SK-N-SH (cell line): Measurements from ENCODE around the gene SLC34A2. TPM values are rescaled to one million over a fixed set of nuclear protein-coding genes. Genes with fewer than 3 reads are reported as not detected.

Experiments
- CTCF ChIA-PET: fragments of 300-600, 350-600 bp; formaldehyde crosslinking; extraction: SDS; loops from one replicate; lab custom pipeline; 2021; lab: Yijun Ruan, JAX
- POLR2A ChIA-PET: fragments of 350-600 bp; sonication (Branson Sonifier 250); formaldehyde crosslinking; extraction: SDS; loops from one replicate; lab custom pipeline; 2020; ENCODE audit warnings: antibody characterized with exemption, inconsistent platforms; lab: Yijun Ruan, JAX
- DNase-seq: peaks from one replicate; pipeline ENCODE4 v3.0.0; 2012
- H2AFZ ChIP-seq: fragments of 200-600 bp; sonication (generic); 2 replicates; pipeline ENCODE4 v1.8.1; 2016; ENCODE audit warnings: antibody characterized with exemption, mild to moderate bottlenecking, low read depth
- H3F3A ChIP-seq: fragments of 200-600 bp; sonication (generic); replicated peaks from 2 replicates; pipeline ENCODE3; 2016; ENCODE audit warnings: antibody characterized with exemption, mild to moderate bottlenecking; ENCODE audit not compliant: insufficient read depth
- H3K27ac ChIP-seq, 2 experiments: fragments of 200-500 bp in 1 of 2; fragments of 200-600 bp in 1 of 2; sonication (Bioruptor generic) in 1 of 2; sonication (generic), shearing (Covaris generic) in 1 of 2; 2 replicates each; pipeline versions ENCODE4 v1.5.1 to v1.6.1; 2014 to 2016; ENCODE audit warnings: low read depth in 2 of 2, inconsistent platforms in 1 of 2, low read length in 1 of 2, mild to moderate bottlenecking in 1 of 2, mixed read lengths in 1 of 2
- H3K27me3 ChIP-seq: fragments of 200-600 bp; sonication (generic), shearing (Covaris generic); 2 replicates; pipeline ENCODE4 v1.6.1; 2016; ENCODE audit warnings: mixed run types; ENCODE audit not compliant: insufficient read depth
- H3K36me3 ChIP-seq, 2 experiments: fragments of 200-500 bp in 1 of 2; fragments of 200-600 bp in 1 of 2; sonication (Bioruptor generic) in 1 of 2; sonication (generic) in 1 of 2; replicated peaks in 1 of 2; 2 replicates each; pipeline versions ENCODE3 to v1.5.1; 2014 to 2016; ENCODE audit warnings: low read length in 1 of 2, mild to moderate bottlenecking in 1 of 2; ENCODE audit not compliant: insufficient read depth in 2 of 2, control insufficient read depth in 1 of 2
- H3K4me1 ChIP-seq, 2 experiments: fragments of 200-500 bp in 1 of 2; fragments of 200-600 bp in 1 of 2; sonication (Bioruptor generic) in 1 of 2; sonication (generic), shearing (Covaris generic) in 1 of 2; 2 replicates each; pipeline versions ENCODE4 v1.5.1 to v1.6.1; 2014 to 2016; ENCODE audit warnings: low read depth in 1 of 2, low read length in 1 of 2, mixed run types in 1 of 2; ENCODE audit not compliant: insufficient read depth in 2 of 2, control insufficient read depth in 1 of 2
- H3K4me2 ChIP-seq: fragments of 200-600 bp; sonication (generic), shearing (Covaris generic); 2 replicates; pipeline ENCODE4 v1.6.1; 2017; ENCODE audit warnings: mixed run types
- H3K4me3 ChIP-seq, 2 experiments: fragments of 200-500 bp in 1 of 2; fragments of 200-600 bp in 1 of 2; sonication (Bioruptor generic) in 1 of 2; sonication (generic), shearing (Covaris generic) in 1 of 2; 2 replicates each; pipeline versions ENCODE4 v1.5.1 to v1.8.1; 2014 to 2016; ENCODE audit warnings: low read depth in 2 of 2, inconsistent platforms in 1 of 2, low read length in 1 of 2, mild to moderate bottlenecking in 1 of 2, mixed read lengths in 1 of 2, moderate library complexity in 1 of 2
- H3K79me2 ChIP-seq: fragments of 200-600 bp; sonication (generic); 2 replicates; pipeline ENCODE4 v1.8.1; 2017; ENCODE audit warnings: mild to moderate bottlenecking; ENCODE audit not compliant: insufficient read depth
- H3K9ac ChIP-seq: fragments of 200-600 bp; sonication (generic); 2 replicates; pipeline ENCODE4 v1.6.1; 2017; ENCODE audit warnings: mixed run types
- H3K9me2 ChIP-seq: fragments of 200-600 bp; sonication (generic); 2 replicates; pipeline ENCODE4 v1.6.1; 2017; ENCODE audit warnings: mixed run types
- H3K9me3 ChIP-seq: fragments of 200-600 bp; sonication (generic); 2 replicates; pipeline ENCODE4 v1.6.1; 2017; ENCODE audit warnings: mixed run types, mild to moderate bottlenecking, moderate library complexity
- H4K20me1 ChIP-seq: fragments of 200-600 bp; sonication (generic); 2 replicates; pipeline ENCODE4 v1.6.1; 2017; ENCODE audit warnings: mild to moderate bottlenecking, mixed run types; ENCODE audit not compliant: insufficient read depth
- CHD2 ChIP-seq: fragments of 150-350 bp; IDR thresholded peaks from 2 replicates; pipeline ENCODE4 v1.6.1; 2018; ENCODE audit warnings: low read length; ENCODE audit not compliant: partially characterized antibody
- CTCF ChIP-seq: fragments of 200-600 bp; sonication (generic); IDR thresholded peaks from 2 replicates; pipeline ENCODE4 v1.6.1; 2017; ENCODE audit warnings: antibody characterized with exemption, mild to moderate bottlenecking, moderate library complexity
- FOSL2 ChIP-seq: IDR thresholded peaks from 2 replicates; pipeline ENCODE4 v1.4.0; 2012; ENCODE audit warnings: low read depth, mild to moderate bottlenecking, moderate library complexity, borderline replicate concordance
- FOXJ3 ChIP-seq: sonication (generic); formaldehyde crosslinking; IDR thresholded peaks from 2 replicates; pipeline ENCODE4 v1.5.1; 2020; ENCODE audit warnings: mild to moderate bottlenecking, missing genetic modification reagents
- GABPA ChIP-seq: IDR thresholded peaks from 2 replicates; pipeline ENCODE4 v1.4.0; 2012; ENCODE audit warnings: low read depth, mild to moderate bottlenecking
- GATA2 ChIP-seq: sonication (generic); formaldehyde crosslinking; IDR thresholded peaks from 2 replicates; pipeline ENCODE4 v1.5.0; 2020; ENCODE audit warnings: mild to moderate bottlenecking, missing genetic modification reagents
- MAX ChIP-seq: IDR thresholded peaks from 2 replicates; pipeline ENCODE4 v1.4.0; 2012; ENCODE audit warnings: low read depth
- MEF2A ChIP-seq: IDR thresholded peaks from 2 replicates; pipeline ENCODE4 v1.4.0; 2012; ENCODE audit warnings: low read depth, borderline replicate concordance
- MXI1 ChIP-seq: IDR thresholded peaks from 2 replicates; pipeline ENCODE4 v1.6.1; 2012; ENCODE audit warnings: mild to moderate bottlenecking, low read depth, low read length, improper control_type of control experiment
- POLR2AphosphoS5 ChIP-seq: IDR thresholded peaks from 2 replicates; pipeline ENCODE4 v1.6.1; 2012; ENCODE audit warnings: low read depth, low read length
- RAD21 ChIP-seq: IDR thresholded peaks from 2 replicates; pipeline ENCODE4 v1.6.1; 2012; ENCODE audit warnings: mild to moderate bottlenecking, low read length
- RCOR1 ChIP-seq: fragments of 150-350 bp; IDR thresholded peaks from 2 replicates; pipeline ENCODE4 v1.6.1; 2017; ENCODE audit warnings: antibody characterized with exemption, low read length
- REST ChIP-seq: IDR thresholded peaks from 2 replicates; pipeline ENCODE4 v1.6.1; 2012; ENCODE audit warnings: mild to moderate bottlenecking, low read depth, low read length, moderate library complexity
- RXRA ChIP-seq: IDR thresholded peaks from 2 replicates; pipeline ENCODE4 v1.4.0; 2012; ENCODE audit warnings: low read depth, mild to moderate bottlenecking, borderline replicate concordance
- SIN3A ChIP-seq: IDR thresholded peaks from 2 replicates; pipeline ENCODE4 v1.6.1; 2012; ENCODE audit warnings: low read depth, mild to moderate bottlenecking, low read length, moderate library complexity, borderline replicate concordance
- SMC3 ChIP-seq: IDR thresholded peaks from 2 replicates; pipeline ENCODE4 v1.6.1; 2012; ENCODE audit warnings: low read depth, low read length, improper control_type of control experiment
- TAF1 ChIP-seq: IDR thresholded peaks from 2 replicates; pipeline ENCODE4 v1.6.1; 2012; ENCODE audit warnings: low read depth, mild to moderate bottlenecking, low read length, moderate library complexity, borderline replicate concordance
- USF1 ChIP-seq: IDR thresholded peaks from 2 replicates; pipeline ENCODE4 v1.4.0; 2012; ENCODE audit warnings: low read depth, borderline replicate concordance
- WGBS: methylation state at CpG from one replicate; pipeline ENCODE4 v1.1.6; 2017; ENCODE audit warnings: low lambda C conversion rate; 5-methylcytosine and 5-hydroxymethylcytosine counted together
- polyA plus RNA-seq, 3 experiments: library from polyadenylated mRNA; depleted of rRNA; stranded (reverse); fragments of >200 nt; gene quantifications; 2 replicates each; pipeline ENCODE4 v1.2.3, GENCODE V29; 2012

Gene SLC34A2
- polyA plus RNA-seq, 1 of the 3 experiments (the other 2 are of a cell fraction): not detected

- no peaks in the 10 kb centered on the region for H3K36me3 ChIP-seq
- no peak overlapping the region for H3K4me2 ChIP-seq
- 23% methylated on average over 4 of the region's 4 CpGs for WGBS
- no peak overlapping the region for H3K27ac ChIP-seq
- CTCF ChIA-PET: no interaction called here
- H3K4me1 ChIP-seq: no peaks in the 10 kb centered on the region
- H3F3A ChIP-seq: no peaks in the 10 kb centered on the region
- no peaks in the 10 kb centered on the region for H4K20me1 ChIP-seq
- POLR2A ChIA-PET: no interaction called here
- no peaks in the 10 kb centered on the region for H3K79me2 ChIP-seq
- H2AFZ ChIP-seq: no peak overlapping the region
- no peak overlapping the region for H3K4me3 ChIP-seq
- no peaks in the 10 kb centered on the region for H3K9me2 ChIP-seq
- H3K27me3 ChIP-seq: no peaks in the 10 kb centered on the region
- no peak for DNase-seq
- TF ChIP-seq RAD21 (no peak), SIN3A (no peak), POLR2AphosphoS5 (no peak), REST (no peak), GABPA (no peak), CHD2 (no peak), RXRA (no peak), MXI1 (no peak), FOSL2 (no peak), MAX (no peak), RCOR1 (no peak), USF1 (no peak), FOXJ3 (CRISPR knock-in tag) (no peak), GATA2 (CRISPR knock-in tag) (no peak), MEF2A (no peak), SMC3 (no peak), CTCF (no peak), TAF1 (no peak)
- no peaks in the 10 kb centered on the region for H3K9me3 ChIP-seq
- H3K9ac ChIP-seq: no peak overlapping the region
Measured at GRCh38 chr4:25632135-25632534, 23.5 kb upstream of the SLC34A2 start.
